Measurements from ENCODE around the gene CD48. TPM values are rescaled to one million over a fixed set of nuclear protein-coding genes. Genes with fewer than 3 reads are reported as not detected.

CD48 gene
- total RNA-seq, 1 donor from 2014 or later: not detected

- TF ChIP-seq CTCF (conservative IDR thresholded peaks at IDR 0.05): no peak
- no peaks in the 10 kb centered on the region for H3K9me3 Mint-ChIP-seq
- no peaks in the 10 kb centered on the region for H3K36me3 Mint-ChIP-seq (ENCODE audit: low read depth)
- H3K27me3 Mint-ChIP-seq (ENCODE audit: low read depth): no peaks in the 10 kb centered on the region
- H3K27ac Mint-ChIP-seq (ENCODE audit: unreplicated experiment): no peak overlapping the region
- no peak overlapping the region for H3K4me3 Mint-ChIP-seq
- no peaks in the 10 kb centered on the region for H3K4me1 Mint-ChIP-seq
- DNase-seq (ENCODE audit: low read depth, low spot score): no peak
Observed at GRCh38 chr1:160642281-160642644, 69.4 kb downstream of the CD48 start.

GRCh38 chr1:160641323-160642280, 70.0 kb downstream of the CD48 start:
- Mint-ChIP-seq H3K36me3 (ENCODE audit: low read depth) (no peaks in the 10 kb centered on the region), H3K4me1 (no peaks in the 10 kb centered on the region), H3K27me3 (ENCODE audit: low read depth) (no peaks in the 10 kb centered on the region), H3K9me3 (no peaks in the 10 kb centered on the region), H3K27ac (ENCODE audit: unreplicated experiment) (no peak overlapping the region), H3K4me3 (no peak overlapping the region)
- DNase-seq (ENCODE audit: low read depth, low spot score): no peak
- no peak for TF ChIP-seq CTCF (conservative IDR thresholded peaks at IDR 0.05)

DNA sequence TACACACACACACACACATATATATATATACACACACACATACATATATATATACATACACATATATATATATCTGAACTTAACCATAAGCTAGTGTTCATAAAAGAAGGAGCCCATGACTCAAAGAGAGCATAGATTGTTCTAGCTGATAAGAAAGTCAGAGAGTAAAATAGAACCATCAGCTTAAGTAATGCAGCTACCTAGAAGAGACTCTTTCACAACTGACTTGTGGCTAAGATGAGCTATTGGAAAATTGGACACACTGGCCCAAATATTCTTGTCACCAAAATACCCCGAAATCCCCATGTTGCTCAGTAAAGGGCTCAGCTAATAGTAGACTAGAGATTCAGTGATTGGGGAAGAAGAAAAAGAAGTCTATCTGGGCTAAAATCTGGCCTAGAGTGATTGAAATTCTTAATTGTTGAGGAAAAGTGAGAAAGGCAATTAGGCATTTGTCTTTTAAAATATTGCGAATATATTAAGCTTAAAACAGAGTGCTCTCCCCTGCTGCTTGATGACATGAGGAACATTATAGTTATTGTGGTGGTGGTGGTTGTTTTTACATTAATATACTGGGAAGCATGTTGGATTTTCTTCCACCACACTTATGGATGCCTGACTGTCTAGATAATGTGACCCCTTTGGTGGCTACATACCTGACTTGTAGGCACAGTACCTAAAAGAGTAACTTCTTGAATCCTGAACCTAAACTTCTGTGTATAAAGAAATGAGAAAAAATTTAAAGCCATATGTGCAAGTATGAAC, 71.1 kb downstream of the CD48 start:
- no peak for TF ChIP-seq CTCF (conservative IDR thresholded peaks at IDR 0.05)
- no peak overlapping the region for H3K4me3 Mint-ChIP-seq
- no peak for DNase-seq (ENCODE audit: low read depth, low spot score)
- no peaks in the 10 kb centered on the region for H3K9me3 Mint-ChIP-seq
- H3K27me3 Mint-ChIP-seq (ENCODE audit: low read depth): no peaks in the 10 kb centered on the region
- H3K36me3 Mint-ChIP-seq (ENCODE audit: low read depth): no peaks in the 10 kb centered on the region
- H3K4me1 Mint-ChIP-seq: no peaks in the 10 kb centered on the region
- H3K27ac Mint-ChIP-seq (ENCODE audit: unreplicated experiment): no peak overlapping the region

DNA sequence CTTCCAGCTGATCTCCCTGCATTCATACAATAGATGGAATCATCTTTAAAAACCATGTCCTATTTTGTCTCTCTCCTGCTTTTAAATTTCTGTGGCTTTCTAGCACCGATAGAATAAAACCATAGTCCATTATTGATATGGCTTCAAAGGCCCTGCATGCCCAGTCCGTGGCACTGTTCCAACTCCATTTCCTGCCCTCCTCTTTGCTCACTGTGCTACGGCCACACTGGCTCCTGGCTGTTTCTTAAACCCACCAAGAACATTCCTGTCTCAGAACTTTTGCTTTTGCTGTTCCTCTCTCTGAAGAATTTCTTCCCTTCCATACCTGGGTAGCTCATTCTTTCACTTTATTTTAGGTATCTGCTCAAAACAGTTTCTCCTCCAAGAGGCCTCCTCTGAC, 72.0 kb downstream of the CD48 start:
- Mint-ChIP-seq H3K27ac (ENCODE audit: unreplicated experiment) (no peak overlapping the region), H3K27me3 (ENCODE audit: low read depth) (no peaks in the 10 kb centered on the region), H3K4me3 (no peak overlapping the region), H3K9me3 (no peaks in the 10 kb centered on the region), H3K36me3 (ENCODE audit: low read depth) (no peaks in the 10 kb centered on the region), H3K4me1 (no peaks in the 10 kb centered on the region)
- no peak for TF ChIP-seq CTCF (conservative IDR thresholded peaks at IDR 0.05)
- no peak for DNase-seq (ENCODE audit: low read depth, low spot score)

- H3K4me1 Mint-ChIP-seq: peaks cover under 1% of the 10 kb centered on the region
- H3K27ac Mint-ChIP-seq (ENCODE audit: unreplicated experiment): no peak overlapping the region
- no peak for DNase-seq (ENCODE audit: low read depth, low spot score)
- H3K4me3 Mint-ChIP-seq: no peak overlapping the region
- no peaks in the 10 kb centered on the region for H3K36me3 Mint-ChIP-seq (ENCODE audit: low read depth)
- no peak for TF ChIP-seq CTCF (conservative IDR thresholded peaks at IDR 0.05)
- H3K9me3 Mint-ChIP-seq: no peaks in the 10 kb centered on the region
- no peaks in the 10 kb centered on the region for H3K27me3 Mint-ChIP-seq (ENCODE audit: low read depth)
Observed at GRCh38 chr1:160638926-160639325, 72.7 kb downstream of the CD48 start.
